Activated gamma-delta T cell (primary cell): Measurements from ENCODE around the gene EIF4G3.
"Not testable (repeated sequence)": the region's sequence is repeated elsewhere in the genome, so short reads cannot be mapped to it uniquely, and the experiment has no call there.

Experiments
- DNase-seq: peaks from one replicate; lab custom pipeline; 2025; lab: John Stamatoyannopoulos, UW

EIF4G3 gene

DNA sequence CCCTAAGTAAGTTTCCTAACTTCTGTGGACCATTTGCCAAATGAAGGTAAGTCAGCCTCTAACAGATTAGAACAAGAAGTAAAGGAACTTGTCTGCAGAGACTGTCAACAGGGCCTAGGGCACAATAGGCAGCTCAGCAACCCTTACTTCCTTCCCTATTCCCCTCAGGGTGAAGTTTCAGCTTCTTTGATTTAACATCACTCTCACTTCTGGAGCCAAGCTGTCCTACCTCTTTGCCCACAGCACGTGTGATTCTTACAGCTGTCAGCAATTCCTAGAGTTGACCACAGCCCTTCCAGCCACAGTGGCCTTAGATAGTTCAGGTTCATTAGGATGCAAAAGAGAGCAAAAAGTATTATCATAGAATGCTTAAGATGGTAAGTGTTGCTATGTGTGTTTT lies 7.6 kb upstream of the EIF4G3 start:
- DNase-seq = no peak

- DNase-seq = no peak
Observed at GRCh38 chr1:21182181-21182731, 5.6 kb upstream of the EIF4G3 start.

- not testable (repeated sequence) for DNase-seq
Observed at GRCh38 chr1:21178271-21178670, 1.6 kb upstream of the EIF4G3 start.

DNA sequence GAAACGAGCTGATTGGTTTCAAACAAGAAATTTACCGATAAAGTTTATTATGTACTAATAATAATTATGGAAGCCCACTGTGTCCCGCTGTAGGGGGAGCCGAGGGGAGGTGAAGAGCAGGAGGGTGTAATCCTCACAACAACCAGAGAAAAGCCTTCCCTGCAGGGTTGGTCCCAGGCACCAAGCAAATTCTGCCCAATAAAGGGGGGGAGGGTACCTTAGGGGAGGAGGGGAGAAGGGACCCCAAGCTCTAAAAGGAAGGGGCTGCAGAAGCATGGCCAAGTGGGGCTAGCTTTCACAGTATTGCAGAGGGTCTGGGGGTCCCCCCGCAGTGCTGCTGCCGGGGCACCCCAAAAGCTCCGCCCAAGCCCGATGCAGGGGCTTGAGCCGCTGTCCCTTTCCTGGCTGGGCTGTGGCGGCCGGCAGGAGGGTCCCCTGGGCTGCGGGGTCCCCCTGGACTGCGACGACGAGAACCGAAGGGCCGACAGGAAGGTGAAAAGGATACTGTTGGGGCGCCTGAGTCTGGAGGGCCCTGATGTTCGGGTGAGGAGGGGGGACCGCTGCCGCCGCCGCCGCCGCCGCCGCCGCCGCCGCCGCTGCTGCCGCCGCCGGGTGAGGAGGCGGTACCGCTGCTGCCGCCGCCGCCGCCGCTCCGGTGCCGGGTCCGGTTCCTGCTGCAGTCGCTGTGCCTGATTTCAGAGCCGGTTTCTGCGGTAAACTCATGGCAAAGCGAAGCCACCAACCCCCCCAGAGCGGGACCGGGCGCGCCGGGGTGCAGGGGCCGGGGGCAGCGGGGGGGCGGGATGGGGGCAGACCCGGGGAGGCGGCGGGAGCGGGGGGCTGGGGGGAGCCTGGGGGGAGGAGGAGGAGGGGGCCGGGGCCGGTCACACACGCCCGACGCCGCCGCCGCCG lies 771 bp downstream of the EIF4G3 start:
- DNase-seq = peak; percentile 58

- no peak for DNase-seq
Observed at GRCh38 chr1:21175324-21175669, 1.4 kb downstream of the EIF4G3 start.

- DNase-seq = no peak
Observed at GRCh38 chr1:21174654-21175323, 1.9 kb downstream of the EIF4G3 start.

- no peak for DNase-seq
Observed at GRCh38 chr1:21174230-21174629, 2.5 kb downstream of the EIF4G3 start.

- not testable (repeated sequence) for DNase-seq
Observed at GRCh38 chr1:21173096-21173495, 3.6 kb downstream of the EIF4G3 start.

- not testable (repeated sequence) for DNase-seq
Observed at GRCh38 chr1:21170837-21171236, 5.9 kb downstream of the EIF4G3 start.

GRCh38 chr1:21168444-21168843 lies 8.3 kb downstream of the EIF4G3 start:
- no peak for DNase-seq

DNA sequence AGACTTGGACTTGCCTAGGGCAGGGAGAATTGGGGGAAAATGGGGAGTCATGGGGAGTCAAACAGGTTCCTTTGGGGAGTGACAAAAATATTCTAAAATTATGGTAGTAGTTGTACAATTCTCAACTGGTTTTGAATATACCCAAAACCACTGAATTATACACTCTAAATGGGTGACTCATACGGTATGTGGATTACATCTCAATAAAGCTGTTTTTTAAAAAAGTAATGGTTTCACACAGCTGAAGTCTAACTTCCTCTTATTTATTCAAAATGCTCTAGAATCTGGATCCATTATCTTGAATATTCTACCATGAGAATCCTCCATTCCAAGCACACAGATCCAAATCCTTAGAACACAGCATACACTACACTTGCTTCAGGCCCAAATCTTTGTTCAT lies 11.1 kb downstream of the EIF4G3 start:
- no peak for DNase-seq

- DNase-seq = no peak
Observed at GRCh38 chr1:21165076-21165475, 11.6 kb downstream of the EIF4G3 start.

- DNase-seq = no peak
Observed at GRCh38 chr1:21164266-21164665, 12.4 kb downstream of the EIF4G3 start.

- DNase-seq = no peak
Observed at GRCh38 chr1:21162740-21163464, 13.8 kb downstream of the EIF4G3 start.

DNA sequence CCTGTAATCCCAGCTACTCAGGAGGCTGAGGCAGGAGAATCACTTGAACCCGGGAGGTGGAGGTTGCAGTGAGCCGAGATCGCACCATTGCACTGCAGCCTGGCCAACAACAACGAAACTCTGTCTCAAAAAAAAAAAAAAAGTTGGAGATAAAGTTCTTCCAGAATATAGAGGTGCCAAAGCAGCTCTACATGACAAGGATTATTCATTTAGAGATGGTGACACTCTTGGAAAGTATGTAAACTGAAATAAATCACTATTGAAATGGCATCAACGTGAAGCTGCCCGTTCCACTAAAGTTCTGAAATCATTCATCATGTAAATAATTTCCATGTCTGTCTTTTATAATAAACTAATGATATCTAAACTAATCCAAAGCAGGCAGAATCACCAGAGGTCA lies 14.9 kb downstream of the EIF4G3 start:
- no peak for DNase-seq

GRCh38 chr1:21160263-21160796 lies 16.4 kb downstream of the EIF4G3 start:
- no peak for DNase-seq

DNA sequence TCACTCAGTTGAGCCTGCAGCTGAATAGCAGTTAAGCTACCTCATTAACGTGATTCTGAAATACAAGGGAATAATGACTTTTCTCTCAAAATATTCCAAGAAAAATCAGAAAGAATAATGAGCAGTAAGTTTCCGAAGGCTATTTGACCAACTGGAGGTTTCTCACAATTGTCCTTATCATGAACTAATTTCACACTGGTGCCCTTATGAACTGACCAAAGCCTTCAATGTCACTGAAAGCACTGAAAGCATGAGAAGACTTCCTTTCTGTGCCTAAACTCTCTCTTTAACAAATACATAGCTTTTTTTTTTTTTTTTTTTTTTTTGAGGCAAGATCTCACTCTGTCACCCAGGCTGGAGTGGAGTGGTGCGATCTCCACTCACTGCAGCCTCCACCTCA lies 18.8 kb downstream of the EIF4G3 start:
- no peak for DNase-seq

- DNase-seq = no peak
Observed at GRCh38 chr1:21157054-21157453, 19.6 kb downstream of the EIF4G3 start.

DNA sequence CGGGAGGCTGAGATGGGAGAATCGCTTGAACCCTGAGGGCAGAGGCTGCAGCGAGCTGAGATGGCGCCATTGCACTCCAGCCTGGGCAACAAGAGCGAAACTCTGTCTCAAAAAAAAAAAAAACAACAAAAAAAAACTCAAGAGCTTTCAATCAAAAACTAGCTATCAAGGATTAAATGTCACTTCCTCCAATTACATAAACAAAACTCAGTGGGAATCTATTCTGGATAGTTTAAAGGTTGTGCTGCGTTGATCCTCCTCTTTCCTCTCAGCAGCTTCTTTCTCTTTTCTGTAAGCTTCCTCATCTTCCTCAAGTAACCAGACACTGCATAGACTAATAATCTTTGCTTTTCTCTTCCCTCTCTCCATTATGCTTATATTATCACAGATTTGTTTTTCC lies 20.7 kb downstream of the EIF4G3 start:
- DNase-seq = no peak

GRCh38 chr1:21154717-21155116 lies 22.0 kb downstream of the EIF4G3 start:
- DNase-seq = no peak

DNA sequence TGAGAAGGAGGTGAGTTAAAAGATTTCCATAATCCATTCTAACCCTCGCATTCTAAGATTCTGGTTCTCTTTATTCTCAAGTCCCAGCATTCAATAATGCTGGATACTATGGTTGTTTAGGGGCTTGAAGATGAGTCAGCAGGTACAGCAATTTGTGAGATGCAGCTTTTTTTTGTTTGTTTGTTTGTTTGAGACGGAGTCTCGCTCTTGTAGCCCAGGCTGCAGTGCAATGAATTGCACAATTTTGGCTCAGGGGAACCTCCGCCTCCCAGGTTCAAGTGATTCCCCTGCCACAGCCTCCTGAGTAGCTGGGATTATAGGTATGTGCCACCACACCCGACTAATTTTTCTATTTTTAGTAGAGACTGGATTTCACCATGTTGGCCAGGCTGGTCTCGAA lies 23.3 kb downstream of the EIF4G3 start:
- no peak for DNase-seq

DNA sequence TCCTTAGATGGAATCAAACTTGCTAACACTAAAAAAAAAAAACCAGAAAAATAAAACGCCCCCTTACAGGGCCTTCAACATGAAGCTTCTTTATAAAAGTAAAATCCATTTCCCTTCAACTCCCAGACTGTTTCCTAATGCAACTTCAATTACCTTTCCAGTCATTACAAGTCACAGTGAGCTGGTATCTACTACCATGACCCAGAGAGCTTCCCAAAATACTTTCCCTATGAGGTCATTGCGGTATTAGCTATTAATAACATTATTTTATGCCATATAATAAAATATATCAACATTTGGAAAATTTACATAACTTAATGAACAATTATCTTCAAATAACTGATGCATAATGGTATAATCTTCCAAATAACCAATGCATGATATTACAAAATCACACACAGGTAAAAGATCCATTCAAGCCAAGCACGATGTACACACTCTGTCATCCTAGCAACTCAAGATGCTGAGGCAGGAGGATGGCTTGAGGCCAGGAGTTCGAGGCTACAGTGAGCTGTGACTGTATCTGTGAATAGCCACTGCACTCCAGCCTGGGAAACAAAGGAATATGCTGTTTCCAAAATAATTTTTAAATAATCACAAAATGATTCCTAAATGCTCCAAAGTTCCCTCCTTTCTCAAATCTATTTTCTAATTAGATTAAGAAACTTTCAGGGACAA lies 24.1 kb downstream of the EIF4G3 start:
- DNase-seq = no peak
